HEK293 (cell line): ENCODE results near the gene LIMA1.

ENCODE experiments used
- CTCF ChIA-PET: fragments of 350-600 bp; formaldehyde crosslinking; extraction: SDS; loops from one replicate; lab custom pipeline; 2021; ENCODE audit warnings: antibody characterized with exemption; lab: Yijun Ruan, JAX
- POLR2A ChIA-PET: fragments of 300-600 bp; formaldehyde crosslinking; extraction: SDS; loops from one replicate; lab custom pipeline; 2020; ENCODE audit warnings: antibody characterized with exemption, inconsistent platforms; lab: Yijun Ruan, JAX
- H3K27ac ChIP-seq: fragments of 200-500 bp; sonication (Bioruptor generic); 2 replicates; pipeline ENCODE4 v1.5.1; 2014; ENCODE audit warnings: low read depth, low read length, control low read depth, inconsistent platforms; ENCODE audit errors: extremely low read depth
- H3K36me3 ChIP-seq, 2 experiments: fragments of 200-500 bp in 1 of 2; sonication (Bioruptor generic) in 1 of 2; 1 replicate in 1 of 2; 2 replicates in 1 of 2; pipeline ENCODE4 v1.5.1; 2014 to 2017; ENCODE audit warnings: inconsistent platforms in 2 of 2, low read length in 2 of 2; ENCODE audit not compliant: control insufficient read depth in 2 of 2, insufficient read depth in 1 of 2
- H3K4me1 ChIP-seq: fragments of 200-500 bp; sonication (Bioruptor generic); 2 replicates; pipeline ENCODE4 v1.5.1; 2014; ENCODE audit warnings: mild to moderate bottlenecking, low read length, inconsistent platforms; ENCODE audit not compliant: control insufficient read depth, insufficient read depth
- H3K4me3 ChIP-seq: 2 replicates; pipeline ENCODE4 v1.5.1; 2011; ENCODE audit warnings: low read depth, mild to moderate bottlenecking, control low read depth, low read length, moderate library complexity
- H3K9me3 ChIP-seq: fragments of 200-500 bp; sonication (Bioruptor generic); 2 replicates; pipeline ENCODE4 v1.5.1; 2014; ENCODE audit warnings: low read depth, low read length, inconsistent platforms; ENCODE audit not compliant: control insufficient read depth, insufficient read depth
- AEBP2 ChIP-seq: fragments of 450-650 bp; formaldehyde crosslinking; IDR thresholded peaks from 2 replicates; pipeline ENCODE4 v1.5.1; 2016; ENCODE audit warnings: missing biosample characterization, missing genetic modification characterization, borderline replicate concordance
- GLIS1 ChIP-seq: fragments of 450-650 bp; formaldehyde crosslinking; IDR thresholded peaks from 2 replicates; pipeline ENCODE4 v1.5.1; 2016; ENCODE audit warnings: missing biosample characterization, missing genetic modification characterization
- GLIS2 ChIP-seq: fragments of 450-650 bp; formaldehyde crosslinking; IDR thresholded peaks from 2 replicates; pipeline ENCODE4 v1.5.1; 2016; ENCODE audit warnings: missing biosample characterization, missing genetic modification characterization
- KLF1 ChIP-seq: fragments of 450-650 bp; formaldehyde crosslinking; IDR thresholded peaks from 2 replicates; pipeline ENCODE4 v1.5.1; 2016; ENCODE audit warnings: missing biosample characterization, missing genetic modification characterization
- KLF8 ChIP-seq: fragments of 450-650 bp; formaldehyde crosslinking; IDR thresholded peaks from 2 replicates; pipeline ENCODE4 v1.5.1; 2016; ENCODE audit warnings: missing biosample characterization, missing genetic modification characterization
- KLF9 ChIP-seq: fragments of 450-650 bp; formaldehyde crosslinking; IDR thresholded peaks from 2 replicates; pipeline ENCODE4 v1.5.1; 2016; ENCODE audit warnings: missing biosample characterization, missing genetic modification characterization, low read depth
- SP3 ChIP-seq: fragments of 450-650 bp; formaldehyde crosslinking; IDR thresholded peaks from 2 replicates; pipeline ENCODE4 v1.5.1; 2016; ENCODE audit warnings: missing biosample characterization, missing genetic modification characterization
- ZFHX2 ChIP-seq: fragments of 450-650 bp; formaldehyde crosslinking; conservative IDR thresholded peaks from 2 replicates; pipeline ENCODE4 v1.5.1; 2016; ENCODE audit warnings: missing biosample characterization, missing genetic modification characterization
- ZFP69B ChIP-seq: fragments of 450-650 bp; formaldehyde crosslinking; IDR thresholded peaks from 2 replicates; pipeline ENCODE4 v1.5.1; 2016; ENCODE audit warnings: missing biosample characterization, missing genetic modification characterization
- ZNF112 ChIP-seq: fragments of 450-650 bp; formaldehyde crosslinking; IDR thresholded peaks from 2 replicates; pipeline ENCODE4 v1.5.0; 2017; ENCODE audit warnings: missing biosample characterization, missing genetic modification characterization
- ZNF132 ChIP-seq: fragments of 450-650 bp; formaldehyde crosslinking; IDR thresholded peaks from 2 replicates; pipeline ENCODE4 v1.5.1; 2017; ENCODE audit warnings: missing biosample characterization, missing genetic modification characterization, borderline replicate concordance
- ZNF248 ChIP-seq: fragments of 450-650 bp; formaldehyde crosslinking; IDR thresholded peaks from 2 replicates; pipeline ENCODE4 v1.5.1; 2017; ENCODE audit warnings: missing biosample characterization, missing genetic modification characterization
- ZNF37A ChIP-seq: fragments of 450-650 bp; IDR thresholded peaks from 2 replicates; pipeline ENCODE4 v1.5.1; 2018; ENCODE audit warnings: missing biosample characterization, missing genetic modification characterization
- ZNF621 ChIP-seq: fragments of 450-650 bp; formaldehyde crosslinking; IDR thresholded peaks from 2 replicates; pipeline ENCODE4 v1.5.1; 2017; ENCODE audit warnings: missing biosample characterization, missing genetic modification characterization
- TF ChIP-seq, protein P1 (sequence below): fragments of 450-650 bp; formaldehyde crosslinking; IDR thresholded peaks from 2 replicates; pipeline ENCODE4 v1.5.1; 2016; ENCODE audit warnings: missing biosample characterization, missing genetic modification characterization
- TF ChIP-seq, protein P2 (sequence below): fragments of 450-650 bp; formaldehyde crosslinking; IDR thresholded peaks from 2 replicates; pipeline ENCODE4 v1.5.1; 2016; ENCODE audit warnings: missing biosample characterization, missing genetic modification characterization

Gene LIMA1

GRCh38 chr12:50188241-50188781, 95.0 kb downstream of the LIMA1 start:
- Histone ChIP-seq H3K27ac (no peak overlapping the region), H3K4me3 (no peak overlapping the region), H3K9me3 (no peaks in the 10 kb centered on the region), H3K4me1 (0 out of 2 replicates have a peak, but pooled peaks cover 2% of the 10 kb centered on the region), H3K36me3 (peaks cover 9 to 11% of the 10 kb centered on the region in 2 experiments; a peak in 2 of 3 replicates)
- CTCF ChIA-PET = interaction anchor here (0.6 to 4.7 kb wide), 3 partner anchors 12 to 221 kb away, joined by 3 to 21 read pairs (median 5); no protein-coding TSS in a partner anchor
- POLR2A ChIA-PET = no interaction called here
- TF ChIP-seq KLF8 (tag by site-specific recombination) (no peak), ZNF37A (tag by site-specific recombination) (no peak), KLF1 (tag by site-specific recombination) (no peak), ZNF132 (tag by site-specific recombination) (no peak), SP3 (tag by site-specific recombination) (no peak)
- TF ChIP-seq, protein P1, sequence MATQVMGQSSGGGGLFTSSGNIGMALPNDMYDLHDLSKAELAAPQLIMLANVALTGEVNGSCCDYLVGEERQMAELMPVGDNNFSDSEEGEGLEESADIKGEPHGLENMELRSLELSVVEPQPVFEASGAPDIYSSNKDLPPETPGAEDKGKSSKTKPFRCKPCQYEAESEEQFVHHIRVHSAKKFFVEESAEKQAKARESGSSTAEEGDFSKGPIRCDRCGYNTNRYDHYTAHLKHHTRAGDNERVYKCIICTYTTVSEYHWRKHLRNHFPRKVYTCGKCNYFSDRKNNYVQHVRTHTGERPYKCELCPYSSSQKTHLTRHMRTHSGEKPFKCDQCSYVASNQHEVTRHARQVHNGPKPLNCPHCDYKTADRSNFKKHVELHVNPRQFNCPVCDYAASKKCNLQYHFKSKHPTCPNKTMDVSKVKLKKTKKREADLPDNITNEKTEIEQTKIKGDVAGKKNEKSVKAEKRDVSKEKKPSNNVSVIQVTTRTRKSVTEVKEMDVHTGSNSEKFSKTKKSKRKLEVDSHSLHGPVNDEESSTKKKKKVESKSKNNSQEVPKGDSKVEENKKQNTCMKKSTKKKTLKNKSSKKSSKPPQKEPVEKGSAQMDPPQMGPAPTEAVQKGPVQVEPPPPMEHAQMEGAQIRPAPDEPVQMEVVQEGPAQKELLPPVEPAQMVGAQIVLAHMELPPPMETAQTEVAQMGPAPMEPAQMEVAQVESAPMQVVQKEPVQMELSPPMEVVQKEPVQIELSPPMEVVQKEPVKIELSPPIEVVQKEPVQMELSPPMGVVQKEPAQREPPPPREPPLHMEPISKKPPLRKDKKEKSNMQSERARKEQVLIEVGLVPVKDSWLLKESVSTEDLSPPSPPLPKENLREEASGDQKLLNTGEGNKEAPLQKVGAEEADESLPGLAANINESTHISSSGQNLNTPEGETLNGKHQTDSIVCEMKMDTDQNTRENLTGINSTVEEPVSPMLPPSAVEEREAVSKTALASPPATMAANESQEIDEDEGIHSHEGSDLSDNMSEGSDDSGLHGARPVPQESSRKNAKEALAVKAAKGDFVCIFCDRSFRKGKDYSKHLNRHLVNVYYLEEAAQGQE = no peak

DNA sequence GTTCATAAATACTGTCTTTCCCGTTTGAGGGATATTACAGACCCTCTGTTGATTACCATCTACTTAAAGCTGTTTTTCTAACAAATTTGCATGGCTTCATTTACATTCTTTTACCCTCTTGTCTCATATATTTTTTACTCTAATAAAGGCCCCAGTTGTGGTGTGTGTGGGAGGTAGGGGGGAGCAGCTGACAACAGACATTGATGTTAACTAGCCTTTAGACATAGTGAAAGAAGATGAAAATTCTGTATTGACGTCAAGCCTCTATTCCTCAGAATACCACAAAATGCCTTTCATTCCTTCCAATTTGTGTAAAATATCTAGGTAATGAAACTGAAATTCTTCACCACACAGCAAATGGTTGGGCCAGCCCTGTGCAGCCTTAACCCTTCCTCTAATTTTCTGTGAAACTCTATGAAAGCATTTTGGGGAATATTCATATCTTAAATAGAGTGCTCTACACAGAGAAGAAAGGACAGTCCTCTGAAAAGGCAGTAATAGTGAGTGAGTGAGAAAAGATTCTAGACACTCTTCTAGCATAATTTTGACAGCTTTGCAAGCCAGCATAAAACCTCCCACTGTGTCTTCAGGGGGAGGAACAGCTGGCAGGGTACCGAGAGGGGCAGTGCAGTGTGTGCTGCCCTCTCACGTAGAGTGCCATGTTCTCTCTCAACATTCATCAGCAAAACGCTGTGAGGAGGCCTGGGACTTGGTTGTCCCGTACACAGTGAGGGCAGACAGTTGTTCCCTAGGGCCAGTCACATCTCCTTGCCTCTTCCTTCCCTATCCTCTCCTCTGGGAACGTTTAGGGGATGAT, 96.0 kb downstream of the LIMA1 start:
- no peaks in the 10 kb centered on the region for H3K9me3 ChIP-seq
- POLR2A ChIA-PET = no interaction called here
- H3K36me3 ChIP-seq = peaks cover 5 to 9% of the 10 kb centered on the region in 2 experiments; a peak in 2 of 3 replicates
- H3K4me1 ChIP-seq = 0 out of 2 replicates have a peak, but pooled peaks cover 2% of the 10 kb centered on the region
- CTCF ChIA-PET = interaction anchor here (0.6 to 4.7 kb wide), 4 partner anchors 11 to 220 kb away, joined by 3 to 21 read pairs (median 4); no protein-coding TSS in a partner anchor
- TF ChIP-seq ZFHX2 (tag by site-specific recombination) (no peak), ZFP69B (tag by site-specific recombination) (no peak), ZNF112 (tag by site-specific recombination) (no peak), GLIS2 (no peak), ZNF248 (tag by site-specific recombination) (no peak), GLIS1 (tag by site-specific recombination) (no peak), KLF9 (tag by site-specific recombination) (no peak), AEBP2 (tag by site-specific recombination) (no peak), ZNF621 (no peak)
- TF ChIP-seq, protein P2, sequence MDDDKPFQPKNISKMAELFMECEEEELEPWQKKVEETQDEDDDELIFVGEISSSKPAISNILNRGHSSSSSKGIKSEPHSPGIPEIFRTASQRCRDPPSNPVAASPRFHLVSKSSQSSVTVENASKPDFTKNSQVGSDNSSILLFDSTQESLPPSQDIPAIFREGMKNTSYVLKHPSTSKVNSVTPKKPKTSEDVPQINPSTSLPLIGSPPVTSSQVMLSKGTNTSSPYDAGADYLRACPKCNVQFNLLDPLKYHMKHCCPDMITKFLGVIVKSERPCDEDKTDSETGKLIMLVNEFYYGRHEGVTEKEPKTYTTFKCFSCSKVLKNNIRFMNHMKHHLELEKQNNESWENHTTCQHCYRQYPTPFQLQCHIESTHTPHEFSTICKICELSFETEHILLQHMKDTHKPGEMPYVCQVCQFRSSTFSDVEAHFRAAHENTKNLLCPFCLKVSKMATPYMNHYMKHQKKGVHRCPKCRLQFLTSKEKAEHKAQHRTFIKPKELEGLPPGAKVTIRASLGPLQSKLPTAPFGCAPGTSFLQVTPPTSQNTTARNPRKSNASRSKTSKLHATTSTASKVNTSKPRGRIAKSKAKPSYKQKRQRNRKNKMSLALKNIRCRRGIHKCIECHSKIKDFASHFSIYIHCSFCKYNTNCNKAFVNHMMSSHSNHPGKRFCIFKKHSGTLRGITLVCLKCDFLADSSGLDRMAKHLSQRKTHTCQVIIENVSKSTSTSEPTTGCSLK (tag by site-specific recombination) = no peak
- H3K27ac ChIP-seq = no peak overlapping the region
- H3K4me3 ChIP-seq = no peak overlapping the region
